SK-N-SH treated with all-trans-retinoic acid at 6 μM for 48 hours (cell line): Measurements from ENCODE around the gene GPR68.

Experiments used
- CSRNP3 ChIP-seq: fragments of 250-450 bp; sonication (Bioruptor Pico); IDR thresholded peaks from 2 replicates; pipeline ENCODE4 v1.5.1; 2021; ENCODE audit warnings: mild to moderate bottlenecking, moderate library complexity
- ESRRG ChIP-seq: fragments of 250-450 bp; sonication (Bioruptor Pico); IDR thresholded peaks from 2 replicates; pipeline ENCODE4 v1.6.1; 2021; ENCODE audit warnings: mild to moderate bottlenecking
- OSR1 ChIP-seq: fragments of 250-450 bp; sonication (Bioruptor Pico); IDR thresholded peaks from 2 replicates; pipeline ENCODE4 v1.8.0; 2022; ENCODE audit warnings: moderate library complexity, mild to moderate bottlenecking, inconsistent platforms
- POU6F1 ChIP-seq: fragments of 250-450 bp; sonication (Bioruptor Pico); IDR thresholded peaks from 2 replicates; pipeline ENCODE4 v1.8.0; 2021; ENCODE audit warnings: low read depth, mild to moderate bottlenecking, moderate library complexity, borderline replicate concordance
- RARB ChIP-seq: fragments of 250-450 bp; sonication (Bioruptor Pico); IDR thresholded peaks from 2 replicates; pipeline ENCODE4 v1.8.0; 2021; ENCODE audit warnings: mild to moderate bottlenecking, moderate library complexity
- SNAI2 ChIP-seq: fragments of 250-450 bp; sonication (Bioruptor Pico); IDR thresholded peaks from 2 replicates; pipeline ENCODE4 v1.5.0; 2020; ENCODE audit warnings: mild to moderate bottlenecking, moderate library complexity
- TCF4 ChIP-seq: fragments of 250-450 bp; sonication (Bioruptor Pico); IDR thresholded peaks from 2 replicates; pipeline ENCODE4 v1.8.0; 2021; ENCODE audit warnings: mild to moderate bottlenecking, moderate library complexity, borderline replicate concordance
- ZFP30 ChIP-seq: fragments of 450-650 bp; formaldehyde crosslinking; IDR thresholded peaks from 2 replicates; pipeline ENCODE4 v1.5.0; 2022; ENCODE audit warnings: mild to moderate bottlenecking, moderate library complexity
- ZNF565 ChIP-seq: fragments of 450-650 bp; formaldehyde crosslinking; conservative IDR thresholded peaks from 2 replicates; pipeline ENCODE4 v1.5.0; 2020; ENCODE audit warnings: low read depth, mild to moderate bottlenecking, moderate library complexity
- TF ChIP-seq, protein P1 (sequence below): fragments of 250-450 bp; sonication (Bioruptor Pico); IDR thresholded peaks from 2 replicates; pipeline ENCODE4 v1.8.0; 2020; ENCODE audit warnings: mild to moderate bottlenecking, moderate library complexity, borderline replicate concordance
- TF ChIP-seq, protein P2 (sequence below): fragments of 250-450 bp; sonication (Bioruptor Pico); IDR thresholded peaks from 2 replicates; pipeline ENCODE4 v1.5.1; 2020; ENCODE audit warnings: low read depth, mild to moderate bottlenecking, moderate library complexity

GRCh38 chr14:91273885-91274273 lies 29.4 kb upstream of the GPR68 start:
- TF ChIP-seq CSRNP3 (CRISPR knock-in tag) (no peak), ZNF565 (CRISPR knock-in tag) (no peak), ESRRG (CRISPR knock-in tag) (no peak), SNAI2 (CRISPR knock-in tag) (no peak), OSR1 (no peak), TCF4 (CRISPR knock-in tag) (no peak), ZFP30 (CRISPR knock-in tag) (no peak), RARB (CRISPR knock-in tag) (no peak), POU6F1 (CRISPR knock-in tag) (no peak)
- TF ChIP-seq, protein P1, sequence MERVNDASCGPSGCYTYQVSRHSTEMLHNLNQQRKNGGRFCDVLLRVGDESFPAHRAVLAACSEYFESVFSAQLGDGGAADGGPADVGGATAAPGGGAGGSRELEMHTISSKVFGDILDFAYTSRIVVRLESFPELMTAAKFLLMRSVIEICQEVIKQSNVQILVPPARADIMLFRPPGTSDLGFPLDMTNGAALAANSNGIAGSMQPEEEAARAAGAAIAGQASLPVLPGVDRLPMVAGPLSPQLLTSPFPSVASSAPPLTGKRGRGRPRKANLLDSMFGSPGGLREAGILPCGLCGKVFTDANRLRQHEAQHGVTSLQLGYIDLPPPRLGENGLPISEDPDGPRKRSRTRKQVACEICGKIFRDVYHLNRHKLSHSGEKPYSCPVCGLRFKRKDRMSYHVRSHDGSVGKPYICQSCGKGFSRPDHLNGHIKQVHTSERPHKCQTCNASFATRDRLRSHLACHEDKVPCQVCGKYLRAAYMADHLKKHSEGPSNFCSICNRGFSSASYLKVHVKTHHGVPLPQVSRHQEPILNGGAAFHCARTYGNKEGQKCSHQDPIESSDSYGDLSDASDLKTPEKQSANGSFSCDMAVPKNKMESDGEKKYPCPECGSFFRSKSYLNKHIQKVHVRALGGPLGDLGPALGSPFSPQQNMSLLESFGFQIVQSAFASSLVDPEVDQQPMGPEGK: no peak
- TF ChIP-seq, protein P2, sequence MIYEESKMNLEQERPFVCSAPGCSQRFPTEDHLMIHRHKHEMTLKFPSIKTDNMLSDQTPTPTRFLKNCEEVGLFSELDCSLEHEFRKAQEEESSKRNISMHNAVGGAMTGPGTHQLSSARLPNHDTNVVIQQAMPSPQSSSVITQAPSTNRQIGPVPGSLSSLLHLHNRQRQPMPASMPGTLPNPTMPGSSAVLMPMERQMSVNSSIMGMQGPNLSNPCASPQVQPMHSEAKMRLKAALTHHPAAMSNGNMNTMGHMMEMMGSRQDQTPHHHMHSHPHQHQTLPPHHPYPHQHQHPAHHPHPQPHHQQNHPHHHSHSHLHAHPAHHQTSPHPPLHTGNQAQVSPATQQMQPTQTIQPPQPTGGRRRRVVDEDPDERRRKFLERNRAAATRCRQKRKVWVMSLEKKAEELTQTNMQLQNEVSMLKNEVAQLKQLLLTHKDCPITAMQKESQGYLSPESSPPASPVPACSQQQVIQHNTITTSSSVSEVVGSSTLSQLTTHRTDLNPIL (CRISPR knock-in tag): no peak
